AML-193 (cell line): Measurements from ENCODE around the gene AACS.
"Not testable (repeated sequence)": the region's sequence is repeated elsewhere in the genome, so short reads cannot be mapped to it uniquely, and the experiment has no call there.

Experiments
- DNase-seq, 2 experiments: peaks; one replicate each; lab custom pipeline; 2025; lab: John Stamatoyannopoulos, UW

Gene AACS, protein sequence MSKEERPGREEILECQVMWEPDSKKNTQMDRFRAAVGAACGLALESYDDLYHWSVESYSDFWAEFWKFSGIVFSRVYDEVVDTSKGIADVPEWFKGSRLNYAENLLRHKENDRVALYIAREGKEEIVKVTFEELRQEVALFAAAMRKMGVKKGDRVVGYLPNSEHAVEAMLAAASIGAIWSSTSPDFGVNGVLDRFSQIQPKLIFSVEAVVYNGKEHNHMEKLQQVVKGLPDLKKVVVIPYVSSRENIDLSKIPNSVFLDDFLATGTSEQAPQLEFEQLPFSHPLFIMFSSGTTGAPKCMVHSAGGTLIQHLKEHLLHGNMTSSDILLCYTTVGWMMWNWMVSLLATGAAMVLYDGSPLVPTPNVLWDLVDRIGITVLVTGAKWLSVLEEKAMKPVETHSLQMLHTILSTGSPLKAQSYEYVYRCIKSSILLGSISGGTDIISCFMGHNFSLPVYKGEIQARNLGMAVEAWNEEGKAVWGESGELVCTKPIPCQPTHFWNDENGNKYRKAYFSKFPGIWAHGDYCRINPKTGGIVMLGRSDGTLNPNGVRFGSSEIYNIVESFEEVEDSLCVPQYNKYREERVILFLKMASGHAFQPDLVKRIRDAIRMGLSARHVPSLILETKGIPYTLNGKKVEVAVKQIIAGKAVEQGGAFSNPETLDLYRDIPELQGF

DNA sequence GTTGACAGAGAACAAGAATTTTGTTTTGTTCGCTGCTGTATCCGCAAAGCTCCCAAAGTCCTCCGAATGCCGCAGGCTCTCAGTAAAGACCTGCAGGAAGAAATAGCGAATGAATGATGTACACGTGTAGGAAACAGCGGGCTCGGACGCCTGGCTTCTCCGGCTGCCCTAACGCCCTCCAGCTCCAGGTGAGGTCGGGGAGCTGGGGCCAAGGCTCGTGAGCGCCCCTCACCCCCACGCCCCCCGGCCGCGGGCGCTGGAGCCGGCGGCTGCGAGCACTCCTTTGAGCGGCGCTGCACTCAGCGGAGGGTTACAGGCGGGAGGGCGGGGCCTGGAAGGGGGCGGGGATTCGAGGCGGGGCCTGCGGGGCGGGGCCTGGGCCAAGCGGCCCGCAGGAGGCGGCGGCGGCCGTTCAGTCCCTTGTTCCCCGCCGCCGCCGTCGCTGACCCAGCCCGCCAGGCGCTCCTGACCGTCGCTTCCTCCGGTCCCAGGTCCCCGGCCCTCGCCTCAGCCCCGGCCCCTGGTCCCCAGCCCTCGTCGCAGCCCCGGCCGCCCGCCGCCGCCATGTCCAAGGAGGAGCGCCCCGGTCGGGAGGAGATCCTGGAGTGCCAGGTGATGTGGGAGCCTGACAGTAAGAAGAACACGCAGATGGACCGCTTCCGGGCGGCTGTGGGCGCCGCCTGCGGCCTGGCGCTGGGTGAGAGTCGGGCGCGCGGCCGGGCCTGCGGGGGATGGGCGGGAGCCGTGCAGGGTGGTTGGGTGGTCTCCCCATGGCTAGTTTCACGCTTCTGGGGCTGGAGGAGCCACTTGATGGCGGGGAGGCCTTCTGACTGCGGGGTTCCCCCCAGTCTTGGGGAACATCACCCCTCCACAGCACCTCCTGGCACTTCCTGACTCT lies at the start of gene AACS:
TSS of gene AACS (plus strand) at position 415 of the 898 bp plus-strand sequence. CDS start at position 565, 150 bp downstream.
- DNase-seq = peak; percentile 61 to 65

DNA sequence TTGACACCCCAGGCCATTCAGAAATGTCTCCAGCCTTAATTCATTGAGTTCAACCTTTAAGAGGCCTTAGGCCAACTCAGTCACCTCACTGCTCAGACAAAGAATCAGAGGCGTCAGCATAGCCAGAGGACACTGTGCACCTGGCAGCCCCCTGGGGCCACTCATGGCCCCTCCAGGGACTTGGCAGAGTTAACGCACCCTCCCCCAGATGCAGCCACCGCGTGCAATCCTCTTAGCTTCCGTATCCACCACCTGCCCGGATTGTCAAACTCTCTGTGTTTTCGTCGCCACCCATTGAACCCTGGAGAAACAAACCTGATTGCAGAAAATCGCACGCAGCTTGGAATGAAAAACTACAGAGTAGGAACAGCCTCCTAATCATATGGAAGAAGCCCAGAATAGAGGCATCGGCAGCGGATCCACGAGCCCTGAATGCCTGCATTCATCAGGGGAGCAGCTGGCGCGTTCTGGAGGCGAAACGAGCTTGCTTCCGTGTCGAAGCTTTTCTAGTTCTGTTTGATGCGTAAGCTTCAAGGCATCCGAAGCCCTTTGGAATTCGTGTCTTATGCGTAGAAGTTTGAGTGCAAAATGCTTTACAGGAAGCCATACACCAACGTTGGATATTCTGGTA lies 49.4 kb upstream of the AACS start:
- no peak for DNase-seq

DNA sequence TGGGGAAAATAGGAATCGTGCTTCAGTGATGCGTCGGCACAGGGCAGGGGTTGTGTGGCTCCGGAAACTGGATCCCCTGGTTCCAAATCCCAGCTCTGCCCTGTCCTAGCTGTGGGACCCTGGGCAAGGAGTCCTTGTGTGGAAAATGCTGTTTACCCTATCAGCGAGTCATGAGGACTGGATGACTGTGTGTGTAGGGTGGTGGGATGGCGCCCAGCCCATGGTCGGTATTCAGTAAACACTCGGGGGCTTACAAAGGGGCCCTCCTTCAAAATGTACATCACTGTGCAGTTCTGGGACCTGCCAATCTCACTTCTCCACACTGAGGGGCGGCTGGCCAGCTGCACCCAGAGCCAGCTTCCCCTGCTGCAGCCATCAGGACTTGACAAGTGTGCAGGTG lies 47.4 kb upstream of the AACS start:
- DNase-seq = no peak

DNA sequence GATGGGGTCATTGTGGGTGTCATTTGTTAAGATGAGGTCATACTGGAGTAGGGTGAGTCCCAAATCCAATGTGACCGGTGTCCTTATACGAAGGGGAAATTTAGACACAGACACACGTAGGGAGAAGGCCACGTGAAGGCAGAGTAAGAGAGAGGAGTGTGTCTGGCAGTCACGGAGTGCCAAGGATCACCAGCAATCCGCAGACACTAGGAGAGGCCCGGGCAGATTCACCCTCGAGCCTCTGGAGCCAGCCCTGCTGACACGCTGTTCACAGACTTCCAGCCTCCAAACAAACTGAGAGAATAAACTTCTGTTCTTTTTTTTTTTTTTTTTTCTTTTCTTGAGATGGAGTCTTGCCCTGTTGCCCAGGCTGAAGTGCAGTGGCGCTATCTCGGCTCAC lies 46.9 kb upstream of the AACS start:
- DNase-seq = no peak

DNA sequence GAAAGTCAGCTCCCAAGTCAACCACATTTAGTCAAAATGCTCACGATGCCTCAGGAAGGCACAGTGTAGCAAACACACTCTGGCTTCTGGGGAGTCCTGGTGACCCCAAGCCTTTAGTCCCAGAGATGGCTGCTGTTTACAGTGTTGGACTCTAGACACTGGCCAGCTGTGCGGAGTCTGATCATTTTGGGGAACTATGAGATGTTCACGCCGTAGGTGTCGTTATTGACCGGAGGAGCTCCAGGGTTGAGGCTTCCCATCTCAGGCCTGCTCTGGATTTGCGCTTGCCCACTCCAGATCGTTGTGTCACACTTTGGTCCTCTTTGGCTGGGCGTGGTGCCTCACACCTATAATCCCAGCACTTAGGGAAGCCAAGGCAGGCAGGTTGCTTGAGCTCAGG lies 44.1 kb upstream of the AACS start:
- DNase-seq = no peak

DNA sequence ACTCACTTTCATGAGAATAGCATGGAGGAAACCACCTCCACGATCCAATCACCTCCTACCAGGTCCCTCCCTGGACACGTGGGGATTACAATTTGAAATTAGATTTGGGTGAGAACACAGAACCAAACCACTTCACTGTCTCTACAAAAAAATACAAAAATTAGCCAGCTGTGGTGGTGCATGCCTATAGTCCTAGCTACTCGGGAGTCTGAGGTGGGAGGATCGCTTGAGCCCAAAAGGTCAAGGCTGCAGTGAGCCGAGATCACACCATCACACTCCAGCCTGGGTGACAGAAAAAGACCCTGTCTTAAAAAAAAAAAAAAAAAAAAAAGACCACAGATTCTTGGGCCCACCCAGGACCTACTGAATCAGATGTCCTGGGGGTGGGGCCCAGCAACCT lies 43.5 kb upstream of the AACS start:
- DNase-seq = no peak

DNA sequence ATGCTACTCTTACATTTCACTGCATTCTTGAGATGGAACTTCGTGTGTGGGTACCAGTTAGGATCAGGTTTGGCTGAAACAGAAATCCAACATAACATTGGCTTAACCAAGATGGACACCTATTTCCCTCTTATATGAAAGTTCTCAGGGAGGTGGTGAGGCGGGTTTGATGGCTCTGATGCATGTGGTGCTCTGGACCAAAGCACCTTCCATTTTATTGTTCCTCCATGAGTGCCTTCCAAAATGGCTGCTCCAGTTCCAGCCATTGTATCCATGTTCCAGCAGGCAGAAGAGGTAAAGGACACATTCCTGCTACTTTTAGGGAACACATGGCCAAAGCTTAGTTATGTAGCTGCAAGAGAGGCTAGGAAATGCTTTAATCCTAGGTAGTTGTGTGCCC lies 42.2 kb upstream of the AACS start:
- no peak for DNase-seq

DNA sequence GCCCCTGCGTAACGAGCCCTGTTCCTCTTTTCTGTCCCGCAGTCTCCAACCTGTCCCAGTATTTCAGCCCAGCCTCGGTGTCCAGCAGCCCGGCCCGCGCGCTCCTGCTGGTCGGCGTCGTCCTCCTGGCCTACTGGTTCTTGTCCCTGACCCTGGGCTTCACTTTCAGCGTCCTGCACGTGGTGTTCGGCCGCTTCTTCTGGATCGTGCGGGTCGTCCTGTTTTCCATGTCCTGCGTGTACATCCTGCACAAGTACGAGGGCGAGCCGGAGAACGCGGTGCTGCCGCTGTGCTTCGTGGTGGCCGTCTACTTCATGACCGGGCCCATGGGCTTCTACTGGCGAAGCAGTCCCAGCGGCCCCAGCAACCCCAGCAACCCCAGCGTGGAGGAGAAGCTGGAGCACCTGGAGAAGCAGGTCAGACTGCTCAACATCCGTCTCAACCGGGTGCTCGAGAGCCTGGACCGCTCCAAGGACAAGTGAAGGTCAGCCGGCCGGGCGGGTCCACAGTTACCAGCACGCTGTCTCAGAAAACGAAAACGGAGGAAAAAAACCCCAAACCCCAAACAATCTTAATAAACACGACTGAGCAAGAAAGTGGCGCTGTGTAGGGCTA lies 40.2 kb upstream of the AACS start:
- no peak for DNase-seq

DNA sequence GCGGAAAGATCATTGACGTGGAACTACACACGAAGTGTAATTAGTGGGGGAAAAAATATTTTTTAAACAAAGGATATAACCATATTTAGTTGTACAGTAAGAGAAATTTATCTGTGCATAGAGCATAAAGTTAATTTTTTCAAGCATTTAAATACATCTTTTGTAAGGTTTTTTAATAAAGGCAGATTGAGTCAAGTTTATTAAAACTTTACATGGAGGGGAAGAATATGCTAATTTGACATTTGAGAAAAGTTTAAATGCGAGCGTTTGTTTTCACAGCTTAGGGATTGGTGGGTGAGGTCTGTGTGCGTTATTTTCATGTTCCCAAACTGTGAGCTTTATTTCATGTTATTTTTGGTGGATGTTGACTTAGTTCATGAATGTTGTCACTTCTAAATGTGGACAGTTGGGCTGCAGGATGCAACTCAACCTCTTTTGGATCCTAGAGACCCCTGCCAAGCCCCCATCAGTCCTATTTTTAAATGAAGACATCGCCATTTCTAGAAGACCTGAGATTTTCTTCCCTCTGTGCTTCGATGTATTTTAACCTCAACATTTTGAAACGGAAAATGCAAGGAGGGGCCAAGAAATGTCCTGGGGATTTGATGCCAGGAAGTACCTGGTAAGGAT lies 39.5 kb upstream of the AACS start:
- no peak for DNase-seq

DNA sequence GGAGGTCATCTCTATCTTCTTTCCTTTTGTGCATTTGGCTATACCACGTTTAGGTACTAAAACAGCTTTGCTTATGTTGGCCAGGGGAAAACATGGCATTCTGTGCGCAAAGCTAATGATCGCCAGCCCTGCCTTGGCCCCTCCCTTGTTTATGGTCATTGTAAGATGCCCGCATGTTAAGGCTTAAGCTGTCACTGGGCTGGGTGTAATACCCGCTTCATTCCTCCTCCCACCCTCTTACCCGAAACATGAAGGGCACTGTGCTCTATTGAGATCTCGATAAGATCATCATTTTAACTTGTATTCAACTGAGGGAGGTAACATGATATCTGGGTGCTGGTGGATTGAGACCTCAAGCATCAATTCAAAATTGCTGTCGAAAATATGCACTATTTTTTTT lies 37.1 kb upstream of the AACS start:
- DNase-seq = no peak

DNA sequence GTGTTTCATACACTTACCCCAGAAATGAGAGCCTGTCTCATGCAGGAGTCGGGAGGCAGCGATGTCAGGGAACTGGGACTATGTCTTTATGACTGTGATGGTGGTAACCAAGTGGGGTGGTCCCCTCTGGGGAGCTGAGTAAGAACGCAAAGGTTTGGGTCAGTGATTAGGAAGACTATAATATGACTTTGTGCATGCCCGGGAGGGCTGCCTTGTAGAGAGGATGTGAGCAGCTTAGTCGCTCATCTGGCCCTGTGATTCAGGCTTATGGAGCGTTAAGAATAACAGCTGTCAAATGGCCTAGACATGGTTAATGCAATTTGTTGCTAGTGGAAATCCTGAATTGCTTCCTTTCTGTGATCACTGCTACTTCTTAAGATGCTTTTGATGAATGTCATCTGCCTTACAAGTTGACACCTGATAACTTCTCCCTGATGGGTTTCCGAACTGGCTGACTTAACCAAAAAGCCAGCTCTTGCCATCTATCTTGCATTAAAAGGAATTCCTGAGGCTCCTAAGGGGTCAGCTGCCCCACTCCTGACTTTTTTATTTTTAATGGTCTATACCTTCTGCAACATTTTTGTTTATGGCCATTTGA lies 35.4 kb upstream of the AACS start:
- no peak for DNase-seq

DNA sequence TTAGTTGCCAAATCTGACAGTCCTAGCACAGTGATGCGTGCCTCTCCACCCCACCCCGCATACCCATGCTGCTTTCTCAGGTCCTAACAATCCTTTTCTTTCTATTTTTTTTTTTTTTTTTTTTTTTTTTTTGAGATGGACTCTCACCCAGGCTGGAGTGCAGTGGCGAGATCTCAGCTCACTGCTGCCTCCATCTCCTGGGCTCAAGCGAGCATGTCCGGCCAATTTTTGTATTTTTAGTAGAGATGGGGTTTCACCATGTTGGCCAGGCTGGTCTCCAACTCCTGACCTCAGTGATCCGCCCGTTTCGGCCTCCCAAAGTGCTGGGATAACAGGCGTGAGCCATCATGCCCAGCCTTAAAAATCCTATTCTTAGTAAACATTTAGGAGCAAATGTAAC lies 33.8 kb upstream of the AACS start:
- not testable (repeated sequence) for DNase-seq

DNA sequence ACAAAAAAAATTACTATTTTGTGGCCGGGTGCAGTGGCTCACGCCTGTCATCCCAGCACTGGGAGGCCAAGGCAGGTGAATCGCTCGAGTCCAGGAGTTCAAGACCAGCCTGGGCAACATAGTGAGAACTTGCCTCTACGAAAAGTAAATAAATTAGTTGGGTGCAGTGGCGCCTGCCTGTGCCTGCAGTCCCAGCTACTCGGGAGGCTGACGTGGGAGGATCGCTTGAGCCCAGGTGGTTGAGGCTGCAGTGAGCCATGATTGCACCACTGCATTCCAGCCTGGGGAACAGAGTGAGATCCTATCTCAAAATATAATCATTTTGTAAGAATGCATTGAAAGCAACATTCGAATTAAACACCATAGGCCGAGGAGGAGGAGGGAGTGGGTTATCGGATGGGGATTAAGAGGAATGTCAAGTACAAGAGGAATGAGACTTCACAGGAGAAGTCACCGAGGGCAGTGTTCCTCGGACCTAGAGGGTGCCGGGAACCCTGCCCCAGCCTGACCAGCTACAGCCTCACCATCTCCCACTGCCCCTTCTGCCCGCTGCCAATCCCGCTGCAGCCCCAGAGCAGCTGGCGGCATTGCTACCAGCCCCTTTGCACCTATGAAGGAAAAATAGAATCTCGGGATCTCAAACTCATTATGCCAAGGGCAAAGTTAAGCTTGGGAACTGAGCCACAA lies 32.6 kb upstream of the AACS start:
- DNase-seq = no peak

DNA sequence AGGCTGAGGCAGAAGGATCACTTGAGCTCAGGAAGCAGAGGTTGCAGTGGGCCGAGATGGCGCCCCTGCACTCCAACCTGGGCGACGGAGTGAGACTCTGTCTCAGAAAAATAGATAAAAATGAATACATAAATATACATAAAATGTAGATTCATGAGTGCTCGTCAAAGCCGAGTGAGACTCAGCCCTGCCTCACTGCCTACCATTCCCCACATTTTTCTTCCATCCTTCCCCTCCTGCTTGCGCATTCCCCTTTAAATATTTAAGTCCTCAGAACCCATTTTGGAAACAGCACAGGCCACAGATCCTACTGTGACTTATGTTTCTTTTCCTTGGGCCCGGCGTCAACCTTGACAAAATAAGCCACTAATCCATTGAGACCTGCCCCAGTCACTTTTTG lies 31.9 kb upstream of the AACS start:
- DNase-seq = no peak

DNA sequence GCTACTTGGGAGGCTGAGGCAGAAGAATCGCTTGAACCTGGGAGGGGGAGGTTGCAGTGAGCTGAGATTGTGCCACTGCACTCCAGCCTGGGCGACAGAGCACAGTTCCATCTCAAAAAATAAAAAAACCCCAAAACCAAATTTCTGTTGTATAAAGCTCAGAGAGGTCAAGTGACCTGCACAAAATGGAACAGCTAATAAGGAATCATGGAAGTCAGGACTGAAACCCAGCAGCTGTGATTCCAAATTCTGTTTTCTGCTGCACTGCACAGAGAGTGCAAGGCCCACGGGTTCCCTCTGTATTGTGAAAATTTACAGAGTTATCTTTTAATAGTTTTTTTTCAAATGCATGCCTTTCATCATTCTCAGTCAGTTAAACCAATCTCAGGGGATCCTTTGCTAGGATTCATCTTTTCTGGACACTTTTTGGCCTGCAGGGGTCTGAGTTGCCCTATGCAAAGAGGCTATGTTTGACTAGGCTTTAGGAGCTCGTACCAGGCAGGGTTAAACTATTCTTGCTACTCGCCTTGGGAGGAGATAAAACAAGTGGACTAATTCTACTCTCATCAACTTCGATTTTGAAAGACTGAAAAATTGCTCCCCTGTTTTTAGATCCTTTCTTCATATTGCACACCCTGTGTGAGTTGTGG lies 26.1 kb upstream of the AACS start:
- no peak for DNase-seq

DNA sequence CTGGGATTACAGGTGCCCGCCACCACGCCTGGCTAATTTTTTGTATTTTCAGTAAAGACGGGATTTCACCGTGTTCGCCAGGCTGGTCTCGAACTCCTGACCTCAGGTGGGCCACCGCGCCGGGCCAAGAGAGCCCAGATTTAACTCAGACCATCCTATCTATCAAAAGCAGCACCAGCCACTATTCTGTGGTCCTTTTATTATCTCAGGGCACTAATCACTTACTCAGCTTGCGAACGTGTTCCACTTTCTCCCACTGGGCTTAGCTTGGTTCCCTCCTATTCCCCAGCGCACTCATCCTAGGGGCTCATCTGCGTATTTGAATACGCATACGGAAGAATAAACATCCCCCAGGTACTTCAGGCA lies 16.2 kb upstream of the AACS start:
- no peak for DNase-seq

DNA sequence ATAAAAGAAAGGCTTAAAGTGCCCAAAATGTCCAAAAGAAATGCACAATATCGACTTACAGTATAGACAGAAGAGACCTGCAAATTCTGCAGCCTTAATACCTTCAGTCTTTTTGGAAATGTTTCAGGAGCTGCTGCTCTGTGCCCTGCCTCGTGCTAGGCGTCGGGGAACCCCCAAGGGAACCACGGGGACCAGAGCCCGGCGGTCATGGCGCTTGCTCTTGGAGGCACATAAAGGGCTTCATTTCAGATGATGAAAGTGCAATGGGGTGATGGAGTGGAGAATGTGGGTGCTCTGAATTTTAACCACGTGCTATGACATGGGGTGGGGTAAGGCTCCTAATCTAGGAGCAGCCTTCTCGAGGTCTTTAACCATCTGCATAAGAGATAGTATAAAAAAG lies 14.8 kb upstream of the AACS start:
- DNase-seq = no peak

DNA sequence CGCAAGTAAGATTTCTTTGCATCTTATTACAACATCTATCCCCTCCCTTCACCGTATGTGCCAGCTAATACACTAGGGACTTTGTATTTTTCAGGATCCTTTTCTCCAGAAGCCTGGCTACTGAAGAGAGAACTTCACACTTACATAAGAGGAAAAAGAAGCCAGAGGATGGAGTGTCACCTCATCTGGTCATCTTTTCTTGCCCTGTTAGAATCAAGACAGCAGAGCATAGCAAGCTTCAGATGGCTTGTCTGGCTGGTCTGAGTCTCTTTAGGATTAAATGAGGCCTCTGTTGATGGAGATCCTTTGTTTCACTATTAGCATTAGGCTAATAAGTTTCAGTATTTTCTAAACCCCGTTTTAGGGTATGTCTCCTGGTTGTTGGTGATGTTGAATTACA lies 14.4 kb upstream of the AACS start:
- no peak for DNase-seq

DNA sequence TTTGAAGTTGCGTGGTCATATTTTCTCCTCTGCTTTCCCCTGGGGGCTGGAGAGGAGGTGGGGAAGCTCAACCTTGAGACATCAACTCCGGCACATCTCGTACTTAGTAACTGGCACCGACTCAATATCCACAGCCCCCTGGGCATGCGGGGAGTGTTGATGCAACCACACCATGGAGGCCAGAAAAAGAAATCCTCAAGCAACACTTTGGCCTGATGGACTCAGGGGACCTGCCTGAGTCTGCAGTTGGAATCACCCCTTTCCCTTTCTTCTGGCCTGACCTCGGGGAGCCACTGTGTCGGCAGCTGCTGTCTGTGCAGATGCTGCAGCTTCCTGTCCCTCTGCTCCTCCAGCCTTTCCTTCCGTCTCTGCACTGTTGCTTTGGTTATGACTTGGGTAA lies 11.4 kb upstream of the AACS start:
- no peak for DNase-seq

DNA sequence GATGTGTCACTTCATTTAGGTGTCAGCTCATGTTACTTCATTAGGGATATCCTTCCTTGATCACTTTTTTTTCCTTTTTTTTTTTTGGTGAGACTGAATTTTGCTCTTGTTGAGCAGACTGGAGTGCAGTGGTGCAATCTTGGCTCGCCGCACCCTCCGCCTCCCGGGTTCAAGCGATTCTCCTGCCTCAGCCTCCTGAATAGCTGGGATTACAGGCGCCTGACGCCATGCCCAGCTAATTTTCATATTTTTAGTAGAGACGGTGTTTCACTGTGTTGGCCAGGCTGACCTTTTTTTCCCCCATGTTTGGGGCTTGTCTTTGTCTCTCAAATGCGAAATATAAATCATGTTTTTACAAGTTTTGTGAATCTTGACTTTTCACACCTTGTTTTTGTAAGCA lies 9.6 kb upstream of the AACS start:
- no peak for DNase-seq
